Measurements from ENCODE around the gene ZNF526.
"Not testable (repeated sequence)": the region's sequence is repeated elsewhere in the genome, so short reads cannot be mapped to it uniquely, and the experiment has no call there.

DNA sequence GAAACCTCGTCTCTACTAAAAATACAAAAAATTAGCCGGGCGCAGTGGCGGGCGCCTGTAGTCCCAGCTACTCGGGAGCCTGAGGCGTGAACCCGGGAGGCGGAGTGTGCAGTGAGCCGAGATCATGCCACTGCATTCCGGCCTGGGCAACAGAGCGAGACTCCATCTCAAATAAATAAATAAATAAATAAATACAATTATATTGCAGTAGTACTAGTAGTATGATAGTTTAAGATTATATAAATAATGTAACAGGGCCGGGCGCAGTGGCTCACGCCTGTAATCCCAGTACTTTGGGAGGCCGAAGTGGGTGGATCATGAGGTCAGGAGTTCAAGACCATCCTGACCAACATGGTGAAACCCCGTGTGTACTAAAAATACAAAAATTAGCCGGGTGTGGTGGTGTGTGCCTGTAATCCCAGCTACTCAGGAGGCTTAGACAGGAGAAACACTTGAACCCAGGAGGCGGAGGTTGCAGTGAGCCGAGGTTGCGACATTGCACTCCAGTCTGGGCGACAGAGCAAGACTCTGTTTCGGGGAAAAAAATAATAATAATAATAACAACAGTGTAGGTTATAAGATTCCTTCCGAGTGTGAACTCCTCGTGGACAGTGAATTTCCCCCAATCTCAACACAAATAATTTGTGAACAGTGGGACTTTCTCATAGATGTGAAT, 47.0 kb downstream of the ZNF526 start:
- TF ChIP-seq POLR2A (IDR thresholded peaks at IDR 0.05; ENCODE audit: low read depth, low read length); POLR2AphosphoS5 (IDR thresholded peaks at IDR 0.05; ENCODE audit: low read depth, low read length); TAF1 (IDR thresholded peaks at IDR 0.05; ENCODE audit: borderline replicate concordance, low read depth, low read length): not testable (repeated sequence)
